Measurements from ENCODE around the gene SMARCAL1.

DNA sequence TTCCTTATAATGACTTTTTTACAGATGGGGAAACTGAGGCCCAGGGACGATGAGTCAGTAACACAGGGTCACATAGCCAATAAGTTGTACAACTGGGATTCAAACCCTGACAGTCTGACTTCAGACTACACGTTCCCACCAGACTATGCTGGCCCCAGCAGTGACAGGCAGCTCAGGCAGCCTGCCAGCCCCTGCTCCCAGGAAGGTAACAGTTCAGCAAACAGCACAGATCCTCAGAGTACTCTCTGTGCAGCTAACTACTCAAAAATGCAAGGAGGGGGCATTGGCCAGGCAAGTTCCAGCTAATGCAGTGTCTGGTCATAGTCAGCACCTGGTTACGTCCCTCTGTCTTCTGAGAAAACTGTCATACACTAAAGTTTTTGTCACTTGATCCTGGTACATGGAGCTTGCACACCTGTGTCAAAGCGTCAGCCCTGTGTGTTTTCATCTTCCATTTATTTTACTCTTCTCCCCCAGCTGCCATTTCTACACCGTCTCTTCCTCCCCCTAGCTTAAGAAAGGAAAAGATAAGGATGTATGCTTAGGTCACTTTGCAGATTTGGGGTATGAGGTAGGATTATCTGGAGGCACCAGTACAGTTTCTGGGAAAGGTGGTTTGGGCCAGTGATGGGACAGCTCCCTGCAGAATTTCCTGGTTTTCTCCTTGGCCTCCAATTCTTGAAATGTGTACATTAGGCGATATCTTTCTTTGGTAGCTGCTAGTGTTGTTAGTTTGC, 4.5 kb downstream of the SMARCAL1 start:
- TF ChIP-seq CTCF (IDR thresholded peaks at IDR 0.05), result no peak
- no peak for TF ChIP-seq POLR2A (IDR thresholded peaks at IDR 0.05)
